ENCODE measurements around the gene TMEM52B. TPM values are rescaled to one million over a fixed set of nuclear protein-coding genes. Genes with fewer than 3 reads are reported as not detected.

The TMEM52B gene
- total and polyA plus RNA-seq, 7 donors = not detected

DNA sequence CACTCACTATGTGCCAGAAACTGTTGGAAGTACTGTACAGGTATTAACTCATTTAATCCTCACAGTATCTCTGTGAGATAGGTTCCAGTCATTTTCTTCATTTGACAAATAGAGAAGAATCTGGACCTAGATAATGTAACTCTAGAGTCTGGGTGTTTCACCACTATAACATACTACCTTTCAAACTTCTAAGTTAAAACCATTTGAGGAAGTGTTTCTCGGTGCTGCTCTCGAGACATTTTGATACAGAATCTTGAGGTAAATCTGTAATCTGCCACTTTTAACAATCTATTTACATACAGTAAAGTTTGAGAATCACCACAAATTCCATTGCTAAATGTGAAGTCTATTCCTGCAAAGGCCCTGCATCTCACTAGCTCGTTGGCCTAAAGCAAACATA, 15.7 kb upstream of the TMEM52B start:
- no peaks in the 10 kb centered on the region for H3K9me3 ChIP-seq
- intact Hi-C loops (cut with DNase I) = no loop called here
- TF ChIP-seq, protein P1, sequence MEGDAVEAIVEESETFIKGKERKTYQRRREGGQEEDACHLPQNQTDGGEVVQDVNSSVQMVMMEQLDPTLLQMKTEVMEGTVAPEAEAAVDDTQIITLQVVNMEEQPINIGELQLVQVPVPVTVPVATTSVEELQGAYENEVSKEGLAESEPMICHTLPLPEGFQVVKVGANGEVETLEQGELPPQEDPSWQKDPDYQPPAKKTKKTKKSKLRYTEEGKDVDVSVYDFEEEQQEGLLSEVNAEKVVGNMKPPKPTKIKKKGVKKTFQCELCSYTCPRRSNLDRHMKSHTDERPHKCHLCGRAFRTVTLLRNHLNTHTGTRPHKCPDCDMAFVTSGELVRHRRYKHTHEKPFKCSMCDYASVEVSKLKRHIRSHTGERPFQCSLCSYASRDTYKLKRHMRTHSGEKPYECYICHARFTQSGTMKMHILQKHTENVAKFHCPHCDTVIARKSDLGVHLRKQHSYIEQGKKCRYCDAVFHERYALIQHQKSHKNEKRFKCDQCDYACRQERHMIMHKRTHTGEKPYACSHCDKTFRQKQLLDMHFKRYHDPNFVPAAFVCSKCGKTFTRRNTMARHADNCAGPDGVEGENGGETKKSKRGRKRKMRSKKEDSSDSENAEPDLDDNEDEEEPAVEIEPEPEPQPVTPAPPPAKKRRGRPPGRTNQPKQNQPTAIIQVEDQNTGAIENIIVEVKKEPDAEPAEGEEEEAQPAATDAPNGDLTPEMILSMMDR (IDR thresholded peaks at IDR 0.05) = no peak
- no peaks in the 10 kb centered on the region for H3K27me3 ChIP-seq (ENCODE audit: insufficient read depth in 3 of 3, low read length in 2 of 3)
- H3K4me3 ChIP-seq = no peak overlapping the region
- no peaks in the 10 kb centered on the region for H3K4me1 ChIP-seq
- no peak overlapping the region for H3K27ac ChIP-seq
- ATAC-seq = no peak
- 69 to 74% (median 73%) methylated on average over 3 of the region's 3 CpGs for WGBS, 3 donors
- H3K36me3 ChIP-seq (ENCODE audit: insufficient read depth in 1 of 2, low read depth in 1 of 2) = no peaks in the 10 kb centered on the region
- no peak for DNase-seq

GRCh38 chr12:10165421-10165820, 13.4 kb upstream of the TMEM52B start:
- no peak overlapping the region for H3K4me3 ChIP-seq
- H3K27ac ChIP-seq = no peak overlapping the region
- ATAC-seq (no peak), DNase-seq (no peak)
- H3K9me3 ChIP-seq = no peaks in the 10 kb centered on the region
- TF ChIP-seq, protein P1 (IDR thresholded peaks at IDR 0.05) = no peak
- no peaks in the 10 kb centered on the region for H3K36me3 ChIP-seq (ENCODE audit: insufficient read depth in 1 of 2, low read depth in 1 of 2)
- H3K4me1 ChIP-seq = no peaks in the 10 kb centered on the region
- intact Hi-C loops (cut with DNase I) = no loop called here
- H3K27me3 ChIP-seq (ENCODE audit: insufficient read depth in 3 of 3, low read length in 2 of 3) = no peaks in the 10 kb centered on the region
- 0 to 100% (median 0%) methylated on average over 1 of the region's 1 CpG for WGBS, 3 donors

DNA sequence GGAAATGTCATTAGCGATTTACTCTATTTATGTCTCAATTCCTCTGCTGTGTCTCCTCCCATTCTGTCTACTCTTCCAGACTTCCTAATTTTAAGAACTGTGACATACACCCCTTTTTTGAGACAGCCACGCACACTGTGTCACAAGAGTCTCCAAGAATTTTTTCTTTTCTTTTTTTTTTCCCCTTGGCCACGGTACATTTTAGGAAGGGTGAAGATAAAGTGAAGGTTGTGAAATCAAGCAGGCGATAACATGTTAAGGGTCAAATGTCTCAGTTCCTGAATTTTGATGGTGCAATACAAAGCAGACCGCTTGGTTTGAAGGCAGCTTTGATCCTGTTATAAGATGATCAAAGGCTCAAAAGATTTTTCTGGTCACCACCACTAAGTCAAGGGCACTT, 11.2 kb upstream of the TMEM52B start:
- no peaks in the 10 kb centered on the region for H3K36me3 ChIP-seq (ENCODE audit: insufficient read depth in 1 of 2, low read depth in 1 of 2)
- 30 to 41% (median 34%) methylated on average over 5 of the region's 5 CpGs for WGBS, 3 donors
- H3K27ac ChIP-seq = no peak overlapping the region
- no peak overlapping the region for H3K4me3 ChIP-seq
- no peaks in the 10 kb centered on the region for H3K4me1 ChIP-seq
- no peak for ATAC-seq
- no peak for DNase-seq
- no peaks in the 10 kb centered on the region for H3K9me3 ChIP-seq
- intact Hi-C loops (cut with DNase I) = no loop called here
- TF ChIP-seq, protein P1 (IDR thresholded peaks at IDR 0.05) = no peak
- H3K27me3 ChIP-seq (ENCODE audit: insufficient read depth in 3 of 3, low read length in 2 of 3) = no peaks in the 10 kb centered on the region

- H3K36me3 ChIP-seq (ENCODE audit: insufficient read depth in 1 of 2, low read depth in 1 of 2) = no peaks in the 10 kb centered on the region
- TF ChIP-seq, protein P1 (IDR thresholded peaks at IDR 0.05) = no peak
- H3K4me1 ChIP-seq = no peaks in the 10 kb centered on the region
- DNase-seq (no peak), ATAC-seq (no peak)
- intact Hi-C loops (cut with DNase I) = no loop called here
- WGBS, 3 donors = 68 to 73% (median 70%) methylated on average over 3 of the region's 3 CpGs
- H3K4me3 ChIP-seq = no peak overlapping the region
- H3K27me3 ChIP-seq (ENCODE audit: insufficient read depth in 3 of 3, low read length in 2 of 3) = no peaks in the 10 kb centered on the region
- H3K27ac ChIP-seq = no peak overlapping the region
- H3K9me3 ChIP-seq = no peaks in the 10 kb centered on the region
Measured at GRCh38 chr12:10169104-10169503, 9.7 kb upstream of the TMEM52B start.

DNA sequence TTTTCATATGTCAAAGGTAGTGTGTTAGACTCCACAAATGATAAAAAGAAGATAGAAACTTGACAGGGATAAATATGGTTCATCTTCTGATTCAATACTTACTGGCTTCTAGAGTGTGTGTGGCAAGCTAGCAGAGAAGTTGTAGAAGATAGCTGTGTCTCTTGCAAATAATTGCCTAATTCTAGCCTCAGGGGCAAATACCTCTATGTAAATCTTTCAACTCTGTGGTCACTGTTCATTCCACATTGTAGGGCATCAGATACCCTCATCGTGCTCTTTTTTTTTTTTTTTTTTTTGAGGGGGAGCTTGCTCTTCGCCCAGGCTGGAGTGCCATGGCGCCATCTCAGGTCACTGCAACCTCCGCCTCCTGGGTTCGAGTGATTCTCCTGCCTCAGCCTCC, 8.6 kb upstream of the TMEM52B start:
- H3K27me3 ChIP-seq (ENCODE audit: insufficient read depth in 3 of 3, low read length in 2 of 3) = no peaks in the 10 kb centered on the region
- H3K4me3 ChIP-seq = no peak overlapping the region
- ATAC-seq = no peak
- TF ChIP-seq, protein P1 (IDR thresholded peaks at IDR 0.05) = no peak
- DNase-seq = no peak
- intact Hi-C loops (cut with DNase I) = no loop called here
- H3K4me1 ChIP-seq = no peaks in the 10 kb centered on the region
- 87 to 98% (median 90%) methylated on average over 5 of the region's 5 CpGs for WGBS, 3 donors
- no peak overlapping the region for H3K27ac ChIP-seq
- no peaks in the 10 kb centered on the region for H3K36me3 ChIP-seq (ENCODE audit: insufficient read depth in 1 of 2, low read depth in 1 of 2)
- no peaks in the 10 kb centered on the region for H3K9me3 ChIP-seq

Data from psoas muscle (tissue), 8 donors.